ENCODE data around the gene WDR33.

DNA sequence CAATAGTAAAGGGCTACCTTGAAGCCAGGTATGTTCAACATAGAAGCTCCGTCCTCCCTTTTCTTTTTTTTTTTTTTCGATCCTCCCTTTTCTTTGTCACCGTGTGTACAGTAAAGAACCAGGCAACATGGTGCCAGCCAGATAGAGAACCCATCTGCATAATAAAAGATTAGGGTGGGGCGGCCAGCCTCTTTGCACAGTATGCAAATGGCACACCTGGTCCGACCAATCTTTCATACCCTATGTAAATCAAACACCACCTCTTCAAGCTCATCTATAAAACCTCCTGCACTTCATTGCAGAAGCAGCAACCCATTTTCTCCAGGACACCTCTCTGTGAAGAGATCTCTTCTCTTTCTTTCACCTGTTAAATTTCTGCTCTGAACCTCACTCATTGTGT, 7.3 kb upstream of the WDR33 start:
- TF ChIP-seq, protein P1, sequence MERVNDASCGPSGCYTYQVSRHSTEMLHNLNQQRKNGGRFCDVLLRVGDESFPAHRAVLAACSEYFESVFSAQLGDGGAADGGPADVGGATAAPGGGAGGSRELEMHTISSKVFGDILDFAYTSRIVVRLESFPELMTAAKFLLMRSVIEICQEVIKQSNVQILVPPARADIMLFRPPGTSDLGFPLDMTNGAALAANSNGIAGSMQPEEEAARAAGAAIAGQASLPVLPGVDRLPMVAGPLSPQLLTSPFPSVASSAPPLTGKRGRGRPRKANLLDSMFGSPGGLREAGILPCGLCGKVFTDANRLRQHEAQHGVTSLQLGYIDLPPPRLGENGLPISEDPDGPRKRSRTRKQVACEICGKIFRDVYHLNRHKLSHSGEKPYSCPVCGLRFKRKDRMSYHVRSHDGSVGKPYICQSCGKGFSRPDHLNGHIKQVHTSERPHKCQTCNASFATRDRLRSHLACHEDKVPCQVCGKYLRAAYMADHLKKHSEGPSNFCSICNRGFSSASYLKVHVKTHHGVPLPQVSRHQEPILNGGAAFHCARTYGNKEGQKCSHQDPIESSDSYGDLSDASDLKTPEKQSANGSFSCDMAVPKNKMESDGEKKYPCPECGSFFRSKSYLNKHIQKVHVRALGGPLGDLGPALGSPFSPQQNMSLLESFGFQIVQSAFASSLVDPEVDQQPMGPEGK (CRISPR knock-in tag; IDR thresholded peaks at IDR 0.05; ENCODE audit: borderline replicate concordance): no peak
- TF ChIP-seq CSDC2 (CRISPR knock-in tag; IDR thresholded peaks at IDR 0.05): no peak
- no peak for TF ChIP-seq ARNTL (CRISPR knock-in tag; IDR thresholded peaks at IDR 0.05; ENCODE audit: borderline replicate concordance, low read depth)
- no peak for TF ChIP-seq ESRRG (CRISPR knock-in tag; IDR thresholded peaks at IDR 0.05)
- no peak for TF ChIP-seq GLIS3 (CRISPR knock-in tag; IDR thresholded peaks at IDR 0.05)
- TF ChIP-seq, protein P2, sequence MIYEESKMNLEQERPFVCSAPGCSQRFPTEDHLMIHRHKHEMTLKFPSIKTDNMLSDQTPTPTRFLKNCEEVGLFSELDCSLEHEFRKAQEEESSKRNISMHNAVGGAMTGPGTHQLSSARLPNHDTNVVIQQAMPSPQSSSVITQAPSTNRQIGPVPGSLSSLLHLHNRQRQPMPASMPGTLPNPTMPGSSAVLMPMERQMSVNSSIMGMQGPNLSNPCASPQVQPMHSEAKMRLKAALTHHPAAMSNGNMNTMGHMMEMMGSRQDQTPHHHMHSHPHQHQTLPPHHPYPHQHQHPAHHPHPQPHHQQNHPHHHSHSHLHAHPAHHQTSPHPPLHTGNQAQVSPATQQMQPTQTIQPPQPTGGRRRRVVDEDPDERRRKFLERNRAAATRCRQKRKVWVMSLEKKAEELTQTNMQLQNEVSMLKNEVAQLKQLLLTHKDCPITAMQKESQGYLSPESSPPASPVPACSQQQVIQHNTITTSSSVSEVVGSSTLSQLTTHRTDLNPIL (CRISPR knock-in tag; IDR thresholded peaks at IDR 0.05; ENCODE audit: low read depth): no peak

Measured in SK-N-SH treated with all-trans-retinoic acid at 6 μM for 48 hours (cell line).